Panc1 (cell line): ENCODE data around the gene RMND1. TPM values are rescaled to one million over a fixed set of nuclear protein-coding genes. Genes with fewer than 3 reads are reported as not detected.
A peak's percentile ranks its signal among the peaks of the same experiment; 100 is the strongest.

ENCODE experiments used
- ATAC-seq: fragments of 200-7000 bp; cut with Tn5 transposase; 2 replicates; pipeline ENCODE4 v1.9.1; 2020; ENCODE audit warnings: mild to moderate bottlenecking, moderate library complexity
- BruUV-seq: library from RNA; stranded (reverse); fragments of 400-500 nt; replicated peaks from 2 replicates; lab custom pipeline; 2021; lab: Mats Ljungman, UMichigan
- CTCF ChIA-PET: fragments of 300-600 bp; sonication (Branson Sonifier 250); formaldehyde crosslinking; loops from one replicate; lab custom pipeline; 2022; ENCODE audit warnings: antibody characterized with exemption; lab: Charles Lee
- POLR2A ChIA-PET: fragments of 300-600 bp; sonication (Branson Sonifier 250); formaldehyde crosslinking; loops from one replicate; lab custom pipeline; 2022; ENCODE audit warnings: antibody characterized with exemption; lab: Charles Lee
- DNase-seq: peaks from one replicate; pipeline ENCODE4 v3.0.0-alpha.2; 2010; ENCODE audit warnings: low read depth, low spot score
- H3K27ac ChIP-seq: 2 replicates; pipeline ENCODE4 v1.5.1; 2011; ENCODE audit warnings: mild to moderate bottlenecking, low read length, inconsistent platforms
- H3K27me3 ChIP-seq: fragments of 200-500 bp; sonication (Bioruptor generic); 2 replicates; pipeline ENCODE4 v1.6.0; 2014; ENCODE audit warnings: low read length, inconsistent platforms; ENCODE audit not compliant: control insufficient read depth, insufficient read depth
- H3K36me3 ChIP-seq: fragments of 200-500 bp; sonication (Bioruptor generic); 2 replicates; pipeline ENCODE4 v1.5.1; 2014; ENCODE audit warnings: inconsistent platforms, mild to moderate bottlenecking, low read length, moderate library complexity; ENCODE audit not compliant: control insufficient read depth, insufficient read depth
- H3K4me1 ChIP-seq: 2 replicates; pipeline ENCODE4 v1.5.1; 2011; ENCODE audit warnings: inconsistent platforms, mild to moderate bottlenecking, low read length, moderate library complexity; ENCODE audit not compliant: control insufficient read depth, insufficient read depth
- H3K4me3 ChIP-seq, 2 experiments: 2 replicates each; pipeline ENCODE4 v1.5.1; 2011 to 2012; ENCODE audit warnings: low read depth in 2 of 2, low read length in 2 of 2, mild to moderate bottlenecking in 2 of 2, inconsistent platforms in 1 of 2, moderate library complexity in 1 of 2
- H3K9me3 ChIP-seq: fragments of 200-500 bp; sonication (Bioruptor generic); 2 replicates; pipeline ENCODE4 v1.5.1; 2014; ENCODE audit warnings: low read depth, mild to moderate bottlenecking, inconsistent platforms, low read length, moderate library complexity; ENCODE audit not compliant: control insufficient read depth, insufficient read depth
- CTCF ChIP-seq: fragments of 450-650 bp; IDR thresholded peaks from 2 replicates; pipeline ENCODE4 v1.5.1; 2017; ENCODE audit warnings: mild to moderate bottlenecking
- POLR2AphosphoS5 ChIP-seq: IDR thresholded peaks from 2 replicates; pipeline ENCODE4 v1.6.1; 2012; ENCODE audit warnings: mild to moderate bottlenecking, low read depth, low read length, moderate library complexity
- REST ChIP-seq, 2 experiments: IDR thresholded peaks; 2 replicates each; pipeline ENCODE4 v1.6.1; 2011 to 2012; ENCODE audit warnings: low read depth in 2 of 2, control low read depth in 1 of 2, low read length in 1 of 2, mild to moderate bottlenecking in 1 of 2, moderate library complexity in 1 of 2; ENCODE audit not compliant: insufficient read depth in 1 of 2
- SIN3A ChIP-seq: IDR thresholded peaks from 2 replicates; pipeline ENCODE4 v1.6.1; 2012; ENCODE audit warnings: low read depth, mild to moderate bottlenecking, low read length, moderate library complexity, borderline replicate concordance; ENCODE audit not compliant: insufficient read depth
- TCF7L2 ChIP-seq: IDR thresholded peaks from 2 replicates; pipeline ENCODE4 v1.6.1; 2011; ENCODE audit warnings: mild to moderate bottlenecking, low read depth, low read length, inconsistent platforms
- in situ Hi-C: cut with HindIII; loops from 2 replicates; pipeline ENCODE4 v1.10.0; 2016; ENCODE audit warnings: low sequenced_read_pairs, low pct_unique_long_range_greater_than_20kb
- intact Hi-C: fragments of 100-400 bp; cut with micrococcal nuclease; formaldehyde crosslinking; loops from one replicate; pipeline ENCODE4 v1.10.0; 2022; ENCODE audit not compliant: unreplicated experiment
- total RNA-seq: library from RNA; stranded (reverse); gene quantifications from one replicate; pipeline ENCODE4 v1.2.1, GENCODE V29; 2021; ENCODE audit not compliant: unreplicated experiment

RMND1 gene
- total RNA-seq, 1 experiment from 2014 or later, result 16.1 TPM

GRCh38 chr6:151379933-151380847 is 71.7 kb downstream of the RMND1 start:
- in situ Hi-C loops (no loop called here), intact Hi-C loops (no loop called here)
- TF ChIP-seq SIN3A (no peak), POLR2AphosphoS5 (no peak), CTCF (no peak), TCF7L2 (no peak), REST (IDR thresholded peaks at IDR 0.05; ENCODE audit: insufficient read depth in 1 of 2, low read depth in 2 of 2, low read length in 1 of 2) (no peak)
- no peak for DNase-seq
- H3K27me3 ChIP-seq, result no peaks in the 10 kb centered on the region
- no peaks in the 10 kb centered on the region for H3K9me3 ChIP-seq
- no peak for ATAC-seq
- peak overlapping the region; percentile 46; the same call in 1 of the 2 replicates for H3K27ac ChIP-seq
- ChIA-PET POLR2A (no interaction called here), CTCF (no interaction called here)
- no peaks in the 10 kb centered on the region for H3K36me3 ChIP-seq
- no peaks in the 10 kb centered on the region for H3K4me1 ChIP-seq
- H3K4me3 ChIP-seq, result no peak overlapping the region
- BruUV-seq, result no TSS peak

- no TSS peak for BruUV-seq
- H3K27me3 ChIP-seq, result no peaks in the 10 kb centered on the region
- no peak for ATAC-seq
- POLR2A ChIA-PET, result no interaction called here
- H3K4me1 ChIP-seq, result peaks cover 10% of the 10 kb centered on the region
- H3K36me3 ChIP-seq, result no peaks in the 10 kb centered on the region
- no peak for DNase-seq
- intact Hi-C loops (no loop called here), in situ Hi-C loops (no loop called here)
- no peak overlapping the region for H3K27ac ChIP-seq
- H3K9me3 ChIP-seq, result no peaks in the 10 kb centered on the region
- H3K4me3 ChIP-seq, result no peak overlapping the region
- TF ChIP-seq REST (IDR thresholded peaks at IDR 0.05; ENCODE audit: insufficient read depth in 1 of 2, low read depth in 2 of 2, low read length in 1 of 2) (no peak), CTCF (no peak), TCF7L2 (no peak), SIN3A (no peak), POLR2AphosphoS5 (no peak)
- CTCF ChIA-PET, result no interaction called here
Measured at GRCh38 chr6:151377095-151377494, 74.8 kb downstream of the RMND1 start.
